Measurements from ENCODE around the gene TXNDC2.

GRCh38 chr18:9916808-9917207, 31.0 kb downstream of the TXNDC2 start:
- TF ChIP-seq TCF4 (CRISPR knock-in tag; IDR thresholded peaks at IDR 0.05; ENCODE audit: borderline replicate concordance) (no peak), CSDC2 (CRISPR knock-in tag; IDR thresholded peaks at IDR 0.05) (no peak), ZFP30 (CRISPR knock-in tag; IDR thresholded peaks at IDR 0.05) (no peak), ZFP3 (CRISPR knock-in tag; IDR thresholded peaks at IDR 0.05) (no peak), ZNF565 (CRISPR knock-in tag; conservative IDR thresholded peaks at IDR 0.05; ENCODE audit: low read depth) (no peak), PATZ1 (CRISPR knock-in tag; IDR thresholded peaks at IDR 0.05; ENCODE audit: borderline replicate concordance) (no peak), OSR1 (CRISPR knock-in tag; IDR thresholded peaks at IDR 0.05) (no peak), SNAI2 (CRISPR knock-in tag; IDR thresholded peaks at IDR 0.05) (no peak), CSRNP3 (CRISPR knock-in tag; IDR thresholded peaks at IDR 0.05) (no peak), CREB5 (CRISPR knock-in tag; IDR thresholded peaks at IDR 0.05; ENCODE audit: low read depth) (no peak), ZNF70 (CRISPR knock-in tag; IDR thresholded peaks at IDR 0.05) (no peak)

Data from SK-N-SH treated with all-trans-retinoic acid at 6 μM for 48 hours (cell line).